Mesothelial cell of epicardium (in vitro differentiated cells): ENCODE measurements around the gene UBE2E3. TPM values are rescaled to one million over a fixed set of nuclear protein-coding genes. Genes with fewer than 3 reads are reported as not detected.

Experiments used
- DNase-seq, 2 experiments: peaks; one replicate each; pipeline ENCODE4 v3.0.0; 2021; ENCODE audit warnings: low spot score in 2 of 2; ENCODE audit not compliant: unreplicated experiment in 2 of 2
- H3K27ac Mint-ChIP-seq: 2 replicates; pipeline ENCODE4 v1.8.0; 2021; ENCODE audit warnings: mixed read lengths
- H3K27me3 Mint-ChIP-seq: 2 replicates; pipeline ENCODE4 v1.8.0; 2021; ENCODE audit warnings: low read depth, mixed read lengths
- H3K36me3 Mint-ChIP-seq: 2 replicates; pipeline ENCODE4 v1.8.0; 2021; ENCODE audit warnings: mixed read lengths
- H3K4me1 Mint-ChIP-seq: 2 replicates; pipeline ENCODE4 v1.8.0; 2021; ENCODE audit warnings: mixed read lengths
- H3K4me3 Mint-ChIP-seq: 2 replicates; pipeline ENCODE4 v1.8.0; 2021; ENCODE audit warnings: mild to moderate bottlenecking, moderate library complexity, mixed read lengths
- H3K9me3 Mint-ChIP-seq: 2 replicates; pipeline ENCODE4 v1.8.0; 2021; ENCODE audit warnings: mixed read lengths
- total RNA-seq: library from RNA; stranded (reverse); gene quantifications from 3 replicates; pipeline ENCODE4 v1.2.1, GENCODE V29; 2021
- TF ChIP-seq, protein P1 (sequence below): fragments of 200-600 bp; sonication (generic); IDR thresholded peaks from one replicate; pipeline ENCODE4 v1.5.0; 2021; ENCODE audit warnings: antibody characterized with exemption; ENCODE audit not compliant: unreplicated experiment

Gene UBE2E3
- total RNA-seq, 1 donor from 2014 or later = 112 TPM

DNA sequence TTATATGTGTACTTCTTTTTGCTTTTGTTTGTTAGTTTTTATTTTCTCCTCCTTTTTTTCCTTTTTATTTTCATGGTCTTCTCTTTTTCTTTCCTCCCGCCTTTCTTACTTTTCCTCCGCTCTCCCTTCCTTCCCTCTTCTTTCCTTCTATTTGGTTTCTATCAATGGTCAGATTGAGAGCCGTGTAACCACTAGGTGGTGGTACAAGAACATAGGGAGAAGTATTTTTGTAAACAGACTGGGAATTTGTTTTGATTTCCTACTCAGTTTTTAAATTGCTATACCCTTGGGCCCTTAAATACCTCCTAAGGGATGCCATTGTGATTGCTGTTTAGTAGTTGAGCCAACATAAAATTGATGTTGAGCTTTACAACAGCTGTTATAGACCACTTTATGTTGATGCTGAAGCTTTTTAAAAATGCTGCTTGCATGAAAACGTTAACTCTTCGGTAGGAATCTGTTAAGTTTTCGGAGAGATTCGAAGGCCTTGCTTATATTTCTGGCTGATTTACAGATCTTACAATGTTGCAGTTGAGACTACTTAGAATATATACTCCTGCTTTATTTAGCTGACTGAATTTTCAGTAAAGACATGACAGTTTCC is 124.2 kb downstream of the UBE2E3 start:
- no peaks in the 10 kb centered on the region for H3K27me3 Mint-ChIP-seq
- no peaks in the 10 kb centered on the region for H3K36me3 Mint-ChIP-seq
- TF ChIP-seq, protein P1, sequence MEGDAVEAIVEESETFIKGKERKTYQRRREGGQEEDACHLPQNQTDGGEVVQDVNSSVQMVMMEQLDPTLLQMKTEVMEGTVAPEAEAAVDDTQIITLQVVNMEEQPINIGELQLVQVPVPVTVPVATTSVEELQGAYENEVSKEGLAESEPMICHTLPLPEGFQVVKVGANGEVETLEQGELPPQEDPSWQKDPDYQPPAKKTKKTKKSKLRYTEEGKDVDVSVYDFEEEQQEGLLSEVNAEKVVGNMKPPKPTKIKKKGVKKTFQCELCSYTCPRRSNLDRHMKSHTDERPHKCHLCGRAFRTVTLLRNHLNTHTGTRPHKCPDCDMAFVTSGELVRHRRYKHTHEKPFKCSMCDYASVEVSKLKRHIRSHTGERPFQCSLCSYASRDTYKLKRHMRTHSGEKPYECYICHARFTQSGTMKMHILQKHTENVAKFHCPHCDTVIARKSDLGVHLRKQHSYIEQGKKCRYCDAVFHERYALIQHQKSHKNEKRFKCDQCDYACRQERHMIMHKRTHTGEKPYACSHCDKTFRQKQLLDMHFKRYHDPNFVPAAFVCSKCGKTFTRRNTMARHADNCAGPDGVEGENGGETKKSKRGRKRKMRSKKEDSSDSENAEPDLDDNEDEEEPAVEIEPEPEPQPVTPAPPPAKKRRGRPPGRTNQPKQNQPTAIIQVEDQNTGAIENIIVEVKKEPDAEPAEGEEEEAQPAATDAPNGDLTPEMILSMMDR = no peak
- no peak overlapping the region for H3K27ac Mint-ChIP-seq
- H3K9me3 Mint-ChIP-seq = peaks cover 2% of the 10 kb centered on the region
- H3K4me1 Mint-ChIP-seq = peaks cover 9% of the 10 kb centered on the region
- no peak overlapping the region for H3K4me3 Mint-ChIP-seq
- DNase-seq = no peak

DNA sequence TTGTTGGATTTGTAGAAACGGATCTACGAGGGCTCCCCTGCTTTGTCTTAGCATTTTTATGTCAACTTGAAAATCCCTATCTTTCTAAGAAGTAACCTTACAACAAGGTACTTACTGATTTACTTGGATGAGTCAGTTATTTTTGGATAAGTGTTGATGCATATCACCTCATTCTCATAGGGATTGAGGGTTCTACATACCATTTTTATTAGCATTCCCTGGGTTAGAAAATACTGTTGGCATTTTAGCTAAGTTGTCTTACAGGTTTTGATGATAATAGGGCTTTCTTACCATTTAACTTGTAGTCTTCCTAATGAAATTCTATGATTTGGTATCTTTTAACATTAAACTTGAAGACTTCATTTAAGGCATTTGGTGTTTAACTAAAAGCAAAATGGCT is 125.2 kb downstream of the UBE2E3 start:
- no peaks in the 10 kb centered on the region for H3K36me3 Mint-ChIP-seq
- H3K9me3 Mint-ChIP-seq = no peaks in the 10 kb centered on the region
- no peaks in the 10 kb centered on the region for H3K27me3 Mint-ChIP-seq
- TF ChIP-seq, protein P1 = no peak
- no peak overlapping the region for H3K4me3 Mint-ChIP-seq
- no peak overlapping the region for H3K27ac Mint-ChIP-seq
- peaks cover 9% of the 10 kb centered on the region for H3K4me1 Mint-ChIP-seq
- DNase-seq = no peak

DNA sequence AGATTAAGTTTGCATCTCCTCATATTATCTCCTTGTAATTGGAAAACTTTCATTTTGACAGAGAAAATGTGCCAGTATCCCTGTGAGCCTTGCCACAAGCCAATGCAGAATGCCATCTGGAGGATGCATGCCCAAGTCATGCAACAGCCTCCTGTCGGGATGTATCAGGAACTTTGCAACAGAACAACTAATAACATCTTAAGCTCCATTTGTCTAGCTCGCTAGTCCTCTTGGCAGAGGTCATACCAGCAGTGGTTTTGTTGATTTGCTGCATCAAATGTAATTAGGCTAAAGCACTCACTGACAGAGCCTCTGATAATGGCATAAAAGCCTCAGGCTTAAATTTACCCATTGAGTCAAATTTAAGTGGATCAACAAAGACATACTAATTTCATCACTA is 125.8 kb downstream of the UBE2E3 start:
- Mint-ChIP-seq H3K27me3 (no peaks in the 10 kb centered on the region), H3K4me3 (no peak overlapping the region), H3K27ac (no peak overlapping the region), H3K9me3 (no peaks in the 10 kb centered on the region), H3K4me1 (peaks cover 9% of the 10 kb centered on the region), H3K36me3 (no peaks in the 10 kb centered on the region)
- no peak for DNase-seq
- TF ChIP-seq, protein P1 = no peak

DNA sequence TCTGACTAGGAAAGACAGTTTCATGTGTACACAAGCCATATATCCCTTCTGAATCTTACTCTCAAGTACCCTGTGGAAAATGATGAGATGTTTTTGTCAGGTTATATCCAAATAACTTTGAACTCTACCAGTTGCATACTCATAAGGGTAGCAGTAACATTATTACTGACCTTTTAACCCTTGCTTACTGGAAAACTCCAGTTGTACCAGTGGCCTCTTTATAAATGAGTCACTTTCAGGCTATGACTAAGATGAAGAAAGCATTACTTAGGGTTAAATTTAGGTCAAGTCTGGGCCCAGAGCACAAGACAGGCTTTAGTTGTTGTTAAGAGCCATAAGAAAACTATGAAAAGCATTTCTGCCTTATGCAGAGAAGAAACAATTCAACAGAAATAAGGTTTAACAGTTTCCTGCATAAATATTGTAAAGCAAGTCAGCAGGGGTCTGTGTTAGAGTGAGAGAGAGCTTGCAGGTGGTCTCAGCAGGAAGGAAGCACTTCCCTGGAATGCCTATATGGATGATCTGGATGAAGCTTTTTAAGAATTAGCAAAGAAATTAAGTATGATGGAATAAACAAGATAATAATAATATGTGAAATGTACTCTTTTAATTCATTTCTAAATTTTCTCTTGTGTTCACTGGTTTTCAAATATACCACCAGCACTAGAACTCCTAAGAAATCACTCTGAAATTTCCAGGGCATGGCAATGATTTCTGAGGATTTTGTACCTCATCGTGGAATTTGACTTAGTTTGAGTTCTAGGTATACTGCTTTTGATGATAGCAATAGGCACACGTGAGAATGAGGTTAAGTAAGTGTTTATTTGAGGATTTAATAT is 126.6 kb downstream of the UBE2E3 start:
- H3K27me3 Mint-ChIP-seq = no peaks in the 10 kb centered on the region
- TF ChIP-seq, protein P1 = no peak
- no peak for DNase-seq
- peak overlapping the region; percentile 49 for H3K27ac Mint-ChIP-seq
- no peaks in the 10 kb centered on the region for H3K9me3 Mint-ChIP-seq
- no peak overlapping the region for H3K4me3 Mint-ChIP-seq
- H3K36me3 Mint-ChIP-seq = no peaks in the 10 kb centered on the region
- peaks cover 9% of the 10 kb centered on the region for H3K4me1 Mint-ChIP-seq

DNA sequence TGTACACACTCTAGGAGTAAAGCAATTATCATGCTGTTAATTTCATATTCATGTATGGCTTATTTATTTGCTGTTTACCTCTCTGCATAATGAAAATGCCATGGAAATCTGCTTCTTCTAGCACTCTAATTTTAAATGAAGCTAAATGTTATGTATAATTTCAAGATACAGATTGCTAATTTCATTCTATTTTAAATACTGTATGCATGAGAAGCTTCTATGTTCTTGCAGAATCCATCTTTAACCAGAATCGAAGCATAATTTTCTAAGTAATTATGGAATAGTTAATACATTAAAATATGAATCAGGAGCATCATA is 127.2 kb downstream of the UBE2E3 start:
- Mint-ChIP-seq H3K27me3 (no peaks in the 10 kb centered on the region), H3K36me3 (no peaks in the 10 kb centered on the region), H3K9me3 (no peaks in the 10 kb centered on the region), H3K4me3 (no peak overlapping the region), H3K4me1 (peaks cover 9% of the 10 kb centered on the region), H3K27ac (no peak overlapping the region)
- no peak for DNase-seq
- TF ChIP-seq, protein P1 = no peak
